IPS-NIHi11 (cell line): ENCODE measurements around the gene ARHGAP15.

Source experiments
- DNase-seq: peaks from one replicate; pipeline ENCODE4 v3.0.0; 2012; ENCODE audit warnings: mixed read lengths, low spot score

Gene ARHGAP15

DNA sequence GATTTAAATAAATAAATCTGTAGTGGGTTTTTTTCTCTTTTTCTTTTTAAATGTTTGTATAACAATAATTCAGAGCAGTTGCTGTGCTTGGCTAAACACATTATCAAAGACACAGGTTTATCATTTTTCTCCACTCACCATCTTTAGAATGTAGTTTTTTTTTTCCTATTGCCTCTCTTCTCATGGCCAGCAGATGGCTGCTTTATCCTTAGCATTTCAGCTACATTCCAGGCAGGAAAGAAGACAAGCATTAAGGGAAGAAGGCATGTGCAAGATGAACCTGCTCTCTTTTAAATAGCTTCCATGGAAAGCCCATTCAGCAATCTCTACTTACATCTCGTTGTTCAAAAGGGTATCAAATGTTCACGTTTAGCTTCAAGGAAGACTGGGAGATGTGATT, 42.6 kb downstream of the ARHGAP15 start:
- DNase-seq: peak; percentile 21

DNA sequence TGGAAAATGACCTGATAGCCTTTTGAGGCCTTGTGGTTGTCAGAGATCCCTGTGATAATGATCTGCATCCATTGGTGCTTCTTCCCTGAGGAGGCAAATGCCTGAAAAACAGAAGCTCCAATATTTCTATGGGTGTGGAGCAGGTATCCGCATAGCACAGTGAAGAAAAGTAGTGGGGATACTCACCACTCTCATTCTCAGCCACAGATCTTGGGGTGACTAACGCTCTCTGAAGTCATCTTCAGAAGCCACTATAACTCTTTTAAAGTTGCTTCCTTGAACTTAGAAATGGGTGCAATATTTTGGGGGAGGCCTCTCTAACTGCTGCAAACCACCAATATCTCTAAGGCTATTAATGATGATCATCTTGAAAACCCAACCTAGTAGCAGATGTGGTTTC, 46.2 kb downstream of the ARHGAP15 start:
- no peak for DNase-seq

DNA sequence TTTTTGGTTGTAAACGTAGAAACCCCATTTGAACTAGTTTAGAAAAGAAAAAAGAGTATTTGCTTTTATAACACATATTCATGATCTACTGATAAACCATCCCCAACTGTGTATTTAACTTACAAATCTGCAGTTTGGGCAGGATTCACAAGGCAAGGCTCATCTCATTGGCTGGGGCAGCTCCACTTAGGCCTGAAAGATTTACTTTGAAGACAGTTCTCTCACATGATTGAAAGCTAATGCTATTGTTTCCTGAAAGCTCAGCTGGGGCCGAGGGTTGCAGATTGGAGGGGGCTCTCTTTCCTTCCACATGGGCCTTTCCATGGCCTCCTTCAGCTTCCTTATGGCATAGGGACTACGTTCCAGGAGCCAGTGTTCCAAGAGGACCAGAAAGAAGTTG, 47.4 kb downstream of the ARHGAP15 start:
- DNase-seq: no peak

DNA sequence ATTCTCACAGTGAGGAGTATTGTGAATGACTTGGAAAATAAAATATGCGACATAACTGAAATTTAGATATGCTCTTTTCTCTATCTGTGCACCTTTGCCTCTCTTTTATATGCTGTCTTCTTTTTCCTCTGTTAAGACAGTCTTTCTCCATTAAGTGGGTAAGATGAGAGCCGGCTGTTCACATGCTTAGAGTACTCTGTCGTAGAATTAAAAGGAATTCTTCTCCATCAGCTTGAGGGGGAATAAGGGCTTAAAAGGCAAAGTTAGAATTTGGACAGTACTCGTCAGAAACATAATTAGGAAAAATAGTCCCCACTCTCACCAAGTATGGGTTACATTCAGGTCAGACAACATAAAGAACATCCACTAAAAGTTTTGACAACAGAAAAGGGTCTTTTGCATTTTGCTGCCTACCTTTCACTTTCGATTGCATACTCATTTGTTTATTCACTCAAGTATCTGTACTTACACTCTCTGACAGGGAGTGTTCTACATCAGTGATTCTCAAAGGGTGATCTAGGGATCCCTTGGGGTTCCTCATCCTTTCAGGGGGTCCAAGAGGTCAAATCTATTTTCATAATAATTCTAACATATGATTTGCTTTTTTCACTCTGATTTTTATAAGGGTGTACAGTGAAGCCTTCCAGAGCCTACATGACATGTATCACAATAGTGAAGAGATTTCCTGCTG, 48.0 kb downstream of the ARHGAP15 start:
- no peak for DNase-seq

DNA sequence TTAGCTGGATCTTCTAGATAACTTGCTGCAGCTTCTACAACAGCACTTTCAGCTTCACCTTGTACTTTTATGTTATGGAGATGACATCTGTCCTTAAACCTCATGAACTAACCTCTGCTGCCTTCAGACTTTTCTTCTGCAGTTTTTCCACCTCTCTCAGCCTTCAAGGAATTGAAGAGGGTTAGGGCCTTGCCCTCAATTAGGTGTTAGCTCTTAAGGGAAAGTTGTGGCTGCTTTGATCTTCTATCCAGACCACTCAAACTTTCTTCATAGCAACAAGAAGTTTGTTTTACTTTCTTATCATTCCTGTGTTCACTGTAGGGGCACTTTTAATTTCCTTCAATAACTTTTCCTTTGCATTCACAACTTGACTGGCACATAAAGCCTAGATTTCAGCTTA, 52.3 kb downstream of the ARHGAP15 start:
- DNase-seq: no peak

DNA sequence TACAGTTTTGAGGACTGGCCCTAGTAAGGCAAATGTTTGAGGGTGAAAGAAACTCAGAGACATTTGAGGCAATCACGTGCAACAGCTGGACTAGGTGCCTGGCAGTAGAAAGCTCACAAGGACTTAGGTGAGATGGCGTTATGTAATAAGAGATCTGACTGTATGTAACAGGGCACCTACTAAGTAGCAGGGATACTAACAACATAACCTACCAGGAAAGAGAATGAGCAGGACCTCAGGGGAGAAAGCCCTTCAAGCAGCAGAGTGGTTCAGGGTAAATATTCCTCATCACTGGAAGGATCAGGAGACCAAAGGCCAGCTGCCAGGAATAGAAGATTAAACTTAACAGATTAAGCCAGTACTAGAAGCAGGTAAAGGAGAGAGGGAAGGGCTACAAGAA, 53.4 kb downstream of the ARHGAP15 start:
- no peak for DNase-seq

DNA sequence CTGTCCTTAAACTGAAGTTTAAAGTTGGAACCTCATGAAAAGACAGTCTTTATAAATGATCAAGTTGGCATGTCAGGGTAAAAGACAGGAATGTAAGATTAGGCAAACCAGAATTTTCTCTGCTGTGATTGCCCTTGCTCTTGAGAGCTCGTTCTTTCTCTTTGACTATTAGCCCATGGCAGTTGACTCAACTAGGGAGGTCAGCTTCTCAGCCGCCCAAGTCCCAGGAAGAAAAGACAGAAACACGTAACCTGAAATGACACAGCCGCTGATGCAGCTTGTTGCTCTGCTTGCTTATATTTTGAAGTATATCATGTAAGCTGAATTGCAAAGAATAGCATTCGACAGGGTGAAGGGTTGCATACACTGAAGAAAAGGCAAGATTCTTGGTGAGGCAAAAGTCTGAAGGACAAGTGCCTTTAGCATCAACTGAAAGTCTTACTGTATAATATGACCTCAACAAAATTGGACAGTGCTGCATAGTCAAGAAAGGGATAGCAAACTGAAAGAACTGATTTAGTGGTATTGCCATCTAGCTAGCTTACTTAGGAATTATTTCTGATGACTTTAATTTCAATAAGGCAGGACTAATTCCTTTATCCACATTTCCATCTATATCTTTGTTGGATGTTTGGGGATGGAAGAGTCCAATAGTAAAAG, 54.7 kb downstream of the ARHGAP15 start:
- DNase-seq: no peak

DNA sequence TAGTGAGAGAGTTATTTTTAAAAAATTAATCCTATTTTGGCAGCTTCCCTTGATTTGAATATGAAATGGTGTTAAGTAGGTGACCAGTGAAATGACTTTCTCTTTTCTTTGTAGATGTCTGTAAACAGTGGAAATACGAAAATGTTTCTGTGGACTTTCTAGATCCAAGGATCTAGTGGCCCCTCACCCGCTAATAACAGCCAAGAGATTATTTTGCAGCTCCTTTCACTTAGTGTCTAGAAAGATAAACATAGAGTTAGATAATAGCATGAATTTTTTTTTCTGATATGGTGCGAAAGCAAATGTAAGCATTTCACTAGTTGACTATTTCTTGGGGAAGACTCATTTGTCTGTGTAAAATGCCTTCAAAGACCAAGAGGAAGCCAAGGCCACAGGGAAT, 57.7 kb downstream of the ARHGAP15 start:
- DNase-seq: no peak

DNA sequence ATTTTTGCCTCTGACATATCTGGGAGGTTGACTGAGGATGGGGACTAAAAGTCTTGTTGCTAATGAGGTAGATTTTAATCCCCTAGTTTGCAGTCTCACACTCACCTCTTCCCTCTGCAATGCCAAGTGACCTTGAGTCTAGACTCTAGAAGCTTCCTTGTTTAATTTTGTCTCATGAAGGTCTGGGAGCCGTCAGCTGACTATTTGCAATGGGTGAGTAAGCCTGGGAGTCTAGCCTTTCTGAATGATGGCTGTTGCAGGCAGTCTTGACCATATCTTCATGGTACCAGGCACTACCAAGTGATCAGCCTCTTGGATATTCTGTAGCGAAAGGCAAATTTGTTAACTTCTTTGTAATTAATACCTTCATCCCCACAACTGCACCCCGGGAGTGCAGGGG, 61.2 kb downstream of the ARHGAP15 start:
- no peak for DNase-seq

DNA sequence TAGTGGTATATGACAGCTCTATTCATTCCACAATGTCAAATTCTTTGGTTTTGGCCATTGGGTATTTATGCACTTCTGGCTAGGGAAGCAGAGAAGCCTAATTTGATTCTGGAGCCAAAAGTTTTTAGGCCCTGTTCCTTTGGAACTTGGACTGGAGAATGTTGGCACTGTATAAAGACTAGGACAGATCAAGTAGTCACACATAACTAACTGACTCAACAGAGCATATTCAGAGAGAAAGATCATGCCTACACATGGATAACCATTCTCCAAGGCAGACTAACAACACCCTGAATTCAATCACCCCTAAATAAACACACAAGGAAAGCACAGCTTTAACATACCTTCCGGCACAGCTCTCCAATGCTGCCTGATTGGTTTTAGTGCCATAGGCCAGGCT, 62.9 kb downstream of the ARHGAP15 start:
- DNase-seq: no peak

DNA sequence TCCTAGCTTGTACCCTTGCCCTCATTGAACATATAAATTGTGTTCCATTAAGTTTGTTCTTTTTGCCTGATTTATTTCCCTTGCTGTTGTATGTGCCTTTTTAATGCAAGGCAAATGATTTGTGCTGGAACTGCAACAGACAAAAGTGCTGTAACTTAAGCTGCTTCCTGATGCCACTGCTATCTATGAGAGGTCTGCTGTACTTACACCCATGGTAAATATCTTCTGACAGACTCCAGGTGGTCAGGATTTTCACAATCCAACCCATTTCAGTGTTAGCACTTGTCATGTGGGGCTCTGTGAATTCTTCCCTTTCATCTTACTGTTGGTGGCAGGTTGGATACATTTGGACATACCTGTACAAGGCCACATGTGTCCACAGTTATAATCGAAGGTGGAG, 63.5 kb downstream of the ARHGAP15 start:
- no peak for DNase-seq

DNA sequence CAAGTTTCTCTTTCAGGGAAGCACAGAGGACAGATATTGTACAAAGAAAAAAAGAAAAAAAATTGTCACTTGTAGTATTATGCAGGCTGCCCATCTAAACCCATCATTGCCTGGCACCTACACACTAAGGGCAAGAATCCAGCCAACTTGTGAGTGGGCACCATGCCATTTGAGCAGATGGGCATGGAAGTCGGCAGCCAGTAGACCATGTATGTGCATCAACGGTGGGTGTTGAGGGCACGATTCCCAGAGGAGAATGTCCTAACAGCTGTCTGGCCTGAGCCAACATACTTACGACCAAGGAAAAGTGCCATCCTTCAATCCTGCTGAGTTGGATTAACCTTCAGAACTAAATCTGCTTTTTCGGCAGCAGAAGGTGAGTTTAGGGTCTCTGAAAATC, 63.9 kb downstream of the ARHGAP15 start:
- no peak for DNase-seq

DNA sequence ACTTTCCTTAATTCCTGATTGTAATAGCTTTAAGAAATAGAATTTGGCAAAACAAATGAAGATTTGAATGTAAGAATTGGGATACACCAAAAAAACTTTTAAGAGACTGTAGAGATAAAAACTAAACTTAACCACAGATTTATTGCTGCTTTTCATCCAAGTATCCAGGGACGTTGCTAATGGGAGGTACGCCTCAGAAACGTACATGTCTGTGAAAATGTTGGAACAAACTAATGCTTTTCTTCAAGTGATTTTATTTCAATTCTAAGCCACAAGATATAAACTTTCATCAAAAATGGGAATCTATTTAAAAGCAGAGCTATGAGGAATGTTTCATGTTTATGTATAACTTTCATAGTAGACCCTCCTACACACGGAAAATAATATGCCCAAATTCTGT, 66.3 kb downstream of the ARHGAP15 start:
- DNase-seq: no peak

DNA sequence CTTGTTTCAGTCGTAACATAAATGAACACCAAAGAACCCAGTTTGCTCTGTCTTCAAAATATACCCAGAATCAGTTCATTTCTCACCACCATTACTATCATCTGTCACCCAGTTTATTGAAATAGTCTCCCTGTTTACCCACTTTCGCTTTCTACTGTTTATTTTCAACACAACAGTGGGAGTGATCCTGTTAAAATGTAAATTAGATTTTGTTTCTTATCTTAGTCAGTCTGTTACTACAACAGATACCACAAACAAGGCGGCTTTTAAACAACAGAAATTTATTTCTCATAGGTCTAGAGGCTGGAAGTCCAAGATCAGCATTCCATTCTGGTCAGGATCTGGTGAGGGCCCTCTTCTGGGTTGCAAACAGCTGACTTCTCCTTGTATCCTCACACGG, 74.8 kb downstream of the ARHGAP15 start:
- no peak for DNase-seq

DNA sequence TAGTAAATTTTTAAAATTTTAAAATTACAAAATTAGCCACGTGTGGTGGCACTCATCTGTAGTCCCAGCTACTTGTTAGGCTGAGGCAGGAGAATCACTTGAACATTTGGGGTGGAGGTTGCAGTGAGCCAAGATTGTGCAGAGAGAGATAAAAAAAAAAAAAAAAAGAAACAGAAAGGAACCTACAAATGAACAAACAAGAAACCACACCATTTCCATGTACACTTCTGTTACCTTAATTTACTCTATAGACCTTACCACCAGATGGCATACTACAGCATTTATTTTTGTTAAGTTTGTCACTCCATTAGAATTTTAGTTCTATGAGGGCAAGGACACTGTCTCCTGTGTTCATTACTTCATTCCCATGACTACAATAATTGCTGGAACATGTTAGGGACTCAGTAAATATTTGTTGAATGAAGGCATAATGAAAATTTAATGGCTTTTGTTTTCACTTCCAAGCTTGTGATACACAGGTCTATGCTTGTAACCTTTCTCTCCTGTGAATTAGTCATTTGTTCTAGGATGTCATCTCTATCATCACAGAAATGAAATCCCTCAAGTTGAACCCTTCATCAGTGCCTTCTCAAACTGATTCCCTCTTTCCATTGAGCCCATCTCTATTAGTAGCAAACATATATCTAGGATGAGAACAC, 76.0 kb downstream of the ARHGAP15 start:
- peak; percentile 11 for DNase-seq

DNA sequence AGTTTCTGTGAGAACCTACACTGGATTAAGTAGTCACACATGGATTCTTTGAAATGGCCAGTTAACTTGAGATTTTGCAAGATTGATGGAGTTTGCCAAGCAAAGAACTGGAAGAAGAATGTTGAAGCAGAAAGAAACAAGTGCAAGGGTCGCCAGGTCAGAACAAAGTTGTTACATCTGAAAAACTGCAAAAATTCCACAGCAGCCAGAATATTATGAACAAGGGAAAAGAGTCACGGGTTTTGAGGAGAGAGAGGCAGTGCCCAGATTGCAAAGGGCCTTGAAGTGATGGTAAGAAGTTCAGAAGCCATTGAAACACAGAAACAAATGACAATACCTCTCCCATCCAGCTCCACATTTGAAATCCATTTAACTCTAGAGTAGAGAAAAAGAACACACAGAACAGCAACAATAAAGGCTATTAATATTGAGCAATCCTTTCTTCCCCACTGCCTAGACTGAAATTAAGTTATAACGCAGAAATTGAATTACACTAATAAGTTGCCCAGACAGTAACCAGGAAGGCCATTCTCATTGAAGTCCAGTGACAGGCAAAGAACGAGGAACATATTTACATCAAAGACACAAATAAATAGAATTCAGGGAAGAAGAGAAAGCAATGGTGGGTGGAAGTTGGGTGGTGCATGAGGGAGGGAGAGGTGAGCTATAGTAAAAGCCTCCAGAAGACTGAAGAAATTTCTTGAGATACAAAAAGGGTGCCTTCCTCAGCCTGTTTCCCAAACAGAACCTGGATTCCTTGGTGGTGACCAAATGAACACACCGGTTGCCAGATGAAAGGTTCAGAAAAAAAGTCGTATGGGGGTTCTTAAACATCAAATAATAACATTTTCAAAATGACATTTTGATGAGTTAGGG, 80.6 kb downstream of the ARHGAP15 start:
- no peak for DNase-seq

DNA sequence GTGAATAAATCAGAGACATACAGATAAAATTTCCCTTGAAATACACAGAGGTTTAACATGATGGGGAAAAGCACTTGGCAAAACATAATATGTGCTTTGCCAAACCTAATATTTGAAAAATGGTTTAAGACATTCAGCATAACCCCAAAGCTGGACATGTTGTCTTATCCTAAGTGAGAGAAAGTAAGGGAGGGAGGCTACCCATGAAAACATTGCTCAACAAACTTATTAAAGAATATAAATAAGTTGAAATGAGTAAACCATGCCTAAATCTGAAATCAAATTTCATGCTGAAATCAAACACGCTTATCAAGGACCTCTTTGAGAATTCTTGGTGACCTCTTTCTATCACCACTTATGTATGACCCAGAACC, 81.2 kb downstream of the ARHGAP15 start:
- no peak for DNase-seq

DNA sequence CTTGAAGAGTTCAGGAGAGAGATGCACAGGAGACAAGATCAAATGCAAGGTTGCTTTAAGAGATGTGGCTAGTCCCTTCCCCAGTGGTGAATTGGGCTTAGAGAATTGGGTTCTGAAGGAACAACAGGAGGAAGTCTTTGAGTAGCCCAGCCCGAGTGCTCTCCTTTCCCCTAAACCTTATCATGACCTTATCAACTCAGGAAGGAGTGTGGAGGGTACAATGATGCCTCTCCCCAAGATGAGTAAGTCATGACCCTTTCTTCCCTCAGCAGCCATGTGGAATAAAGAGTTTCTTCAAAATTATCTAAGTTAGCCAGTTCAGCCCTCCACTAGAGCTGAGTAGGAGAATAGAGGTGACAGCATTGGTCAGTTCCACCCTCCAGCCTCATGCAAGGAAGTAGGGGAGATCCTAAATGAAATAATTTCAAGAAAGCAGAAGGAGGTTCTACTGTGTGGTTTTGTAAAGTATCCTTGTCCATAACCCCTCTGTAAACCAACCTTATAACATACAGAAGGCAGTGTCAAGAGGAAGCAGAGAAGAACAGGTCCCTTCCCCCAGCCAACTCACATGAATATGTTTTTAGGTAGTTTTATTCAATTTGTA, 88.4 kb downstream of the ARHGAP15 start:
- no peak for DNase-seq

DNA sequence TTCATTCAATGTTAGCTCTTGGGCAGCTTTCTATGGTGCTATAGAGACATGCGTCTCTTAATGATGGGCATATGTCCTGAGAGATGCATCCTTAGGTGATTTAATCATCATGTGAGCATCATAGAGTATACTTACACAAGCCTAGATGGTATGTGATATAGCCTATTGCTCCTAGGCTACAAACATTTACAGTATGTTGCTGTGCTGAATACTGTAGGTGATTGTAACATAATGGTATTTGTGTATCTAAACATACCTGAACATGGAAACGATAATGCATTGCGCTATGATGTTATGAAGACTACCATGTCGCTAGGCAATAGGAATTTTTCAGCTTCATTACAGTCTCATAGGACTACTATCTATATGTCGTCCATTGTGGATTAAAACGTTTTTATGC, 89.4 kb downstream of the ARHGAP15 start:
- DNase-seq: no peak

DNA sequence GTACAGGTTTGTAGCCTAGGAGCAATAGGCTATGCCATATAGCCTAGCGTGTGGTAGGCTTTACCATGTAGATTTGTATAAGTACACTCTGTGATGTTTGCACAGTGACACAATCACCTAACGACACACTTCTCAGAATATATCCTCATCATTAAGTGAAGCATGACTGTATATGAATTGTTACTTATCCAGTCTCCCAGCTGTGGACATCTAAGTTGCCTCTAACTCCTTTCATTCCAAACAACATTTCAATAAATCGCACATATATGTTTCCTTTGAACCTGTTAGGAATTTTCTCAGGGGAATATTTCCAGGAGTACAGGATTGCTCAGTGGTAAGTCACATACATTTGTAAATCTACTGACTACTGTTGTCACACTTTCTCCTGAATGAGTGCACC, 90.0 kb downstream of the ARHGAP15 start:
- DNase-seq: no peak

DNA sequence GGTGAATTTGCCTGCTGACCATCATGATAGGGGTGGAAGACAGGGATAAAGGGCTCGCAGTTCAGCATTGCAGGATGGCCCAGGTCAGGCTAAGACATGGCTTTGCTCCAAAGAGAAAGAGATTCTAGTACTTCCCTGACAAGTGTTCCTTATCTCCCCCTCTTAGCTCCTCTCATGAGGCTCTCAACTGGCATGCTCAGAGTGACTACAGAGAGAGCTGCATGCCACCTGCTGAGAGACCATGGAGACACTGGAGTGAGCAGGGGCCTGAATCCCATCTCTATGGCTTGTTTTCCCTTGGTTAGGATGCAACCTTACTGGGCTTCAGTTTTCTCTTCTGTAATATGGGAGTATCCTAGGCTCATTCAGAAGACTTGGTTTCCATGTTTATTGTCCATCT, 94.3 kb downstream of the ARHGAP15 start:
- no peak for DNase-seq

DNA sequence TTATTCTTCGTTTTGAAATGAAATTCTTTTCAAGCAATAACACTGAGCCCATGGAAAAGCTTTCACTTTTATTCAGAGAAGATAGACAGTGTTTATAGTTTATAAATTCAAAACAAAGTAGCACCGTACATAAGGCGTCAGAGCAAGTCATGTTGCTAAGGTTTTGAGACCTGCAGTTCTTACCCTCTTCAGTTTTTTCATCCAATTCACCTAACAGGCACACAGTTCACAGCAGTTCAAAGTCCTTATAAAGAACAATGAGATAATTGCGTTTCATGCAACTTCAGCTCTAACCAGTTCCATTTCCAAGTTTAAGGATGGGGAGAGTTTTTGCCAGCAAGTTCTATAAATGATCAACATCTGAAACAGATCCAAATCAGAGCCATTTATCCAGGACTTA, 96.7 kb downstream of the ARHGAP15 start:
- DNase-seq: no peak
